HEK293 (cell line): Measurements from ENCODE around the gene STBD1.

ENCODE experiments used
- KLF9 ChIP-seq: fragments of 450-650 bp; formaldehyde crosslinking; IDR thresholded peaks from 2 replicates; pipeline ENCODE4 v1.5.1; 2016; ENCODE audit warnings: missing biosample characterization, missing genetic modification characterization, low read depth
- ZBTB21 ChIP-seq: fragments of 450-650 bp; formaldehyde crosslinking; IDR thresholded peaks from 2 replicates; pipeline ENCODE4 v1.5.1; 2017; ENCODE audit warnings: missing biosample characterization, missing genetic modification characterization
- ZNF133 ChIP-seq: fragments of 450-650 bp; formaldehyde crosslinking; IDR thresholded peaks from 2 replicates; pipeline ENCODE4 v1.5.1; 2016; ENCODE audit warnings: missing biosample characterization, missing genetic modification characterization
- ZNF416 ChIP-seq: fragments of 450-650 bp; formaldehyde crosslinking; IDR thresholded peaks from 2 replicates; pipeline ENCODE4 v1.5.1; 2016; ENCODE audit warnings: missing biosample characterization, missing genetic modification characterization
- ZNF621 ChIP-seq: fragments of 450-650 bp; formaldehyde crosslinking; IDR thresholded peaks from 2 replicates; pipeline ENCODE4 v1.5.1; 2017; ENCODE audit warnings: missing biosample characterization, missing genetic modification characterization
- TF ChIP-seq, protein P1 (sequence below): fragments of 450-650 bp; formaldehyde crosslinking; IDR thresholded peaks from 2 replicates; pipeline ENCODE4 v1.5.1; 2016; ENCODE audit warnings: missing biosample characterization, missing genetic modification characterization
- TF ChIP-seq, protein P2 (sequence below): fragments of 450-650 bp; formaldehyde crosslinking; IDR thresholded peaks from 2 replicates; pipeline ENCODE4 v1.5.1; 2016; ENCODE audit warnings: missing biosample characterization, missing genetic modification characterization

DNA sequence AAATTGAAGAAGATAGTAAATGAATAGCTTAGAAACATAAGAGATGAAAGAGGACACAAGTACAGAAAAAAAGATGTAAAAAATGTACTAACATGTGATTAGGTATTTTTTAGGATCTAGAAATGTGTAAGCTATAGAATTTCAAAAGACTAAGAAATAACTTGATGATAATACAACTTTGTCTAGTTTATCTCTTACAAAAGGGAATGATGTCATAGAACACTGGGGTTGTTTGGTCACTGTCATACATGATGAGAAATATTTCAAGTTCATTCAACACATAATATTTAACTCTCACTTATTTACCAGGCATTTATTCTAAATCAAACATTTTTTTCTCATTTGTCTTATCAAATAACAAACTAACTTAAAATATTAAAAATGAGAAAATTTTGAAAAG, 18.5 kb downstream of the STBD1 start:
- TF ChIP-seq, protein P1, sequence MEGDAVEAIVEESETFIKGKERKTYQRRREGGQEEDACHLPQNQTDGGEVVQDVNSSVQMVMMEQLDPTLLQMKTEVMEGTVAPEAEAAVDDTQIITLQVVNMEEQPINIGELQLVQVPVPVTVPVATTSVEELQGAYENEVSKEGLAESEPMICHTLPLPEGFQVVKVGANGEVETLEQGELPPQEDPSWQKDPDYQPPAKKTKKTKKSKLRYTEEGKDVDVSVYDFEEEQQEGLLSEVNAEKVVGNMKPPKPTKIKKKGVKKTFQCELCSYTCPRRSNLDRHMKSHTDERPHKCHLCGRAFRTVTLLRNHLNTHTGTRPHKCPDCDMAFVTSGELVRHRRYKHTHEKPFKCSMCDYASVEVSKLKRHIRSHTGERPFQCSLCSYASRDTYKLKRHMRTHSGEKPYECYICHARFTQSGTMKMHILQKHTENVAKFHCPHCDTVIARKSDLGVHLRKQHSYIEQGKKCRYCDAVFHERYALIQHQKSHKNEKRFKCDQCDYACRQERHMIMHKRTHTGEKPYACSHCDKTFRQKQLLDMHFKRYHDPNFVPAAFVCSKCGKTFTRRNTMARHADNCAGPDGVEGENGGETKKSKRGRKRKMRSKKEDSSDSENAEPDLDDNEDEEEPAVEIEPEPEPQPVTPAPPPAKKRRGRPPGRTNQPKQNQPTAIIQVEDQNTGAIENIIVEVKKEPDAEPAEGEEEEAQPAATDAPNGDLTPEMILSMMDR (tag by site-specific recombination) = no peak
- TF ChIP-seq, protein P2, sequence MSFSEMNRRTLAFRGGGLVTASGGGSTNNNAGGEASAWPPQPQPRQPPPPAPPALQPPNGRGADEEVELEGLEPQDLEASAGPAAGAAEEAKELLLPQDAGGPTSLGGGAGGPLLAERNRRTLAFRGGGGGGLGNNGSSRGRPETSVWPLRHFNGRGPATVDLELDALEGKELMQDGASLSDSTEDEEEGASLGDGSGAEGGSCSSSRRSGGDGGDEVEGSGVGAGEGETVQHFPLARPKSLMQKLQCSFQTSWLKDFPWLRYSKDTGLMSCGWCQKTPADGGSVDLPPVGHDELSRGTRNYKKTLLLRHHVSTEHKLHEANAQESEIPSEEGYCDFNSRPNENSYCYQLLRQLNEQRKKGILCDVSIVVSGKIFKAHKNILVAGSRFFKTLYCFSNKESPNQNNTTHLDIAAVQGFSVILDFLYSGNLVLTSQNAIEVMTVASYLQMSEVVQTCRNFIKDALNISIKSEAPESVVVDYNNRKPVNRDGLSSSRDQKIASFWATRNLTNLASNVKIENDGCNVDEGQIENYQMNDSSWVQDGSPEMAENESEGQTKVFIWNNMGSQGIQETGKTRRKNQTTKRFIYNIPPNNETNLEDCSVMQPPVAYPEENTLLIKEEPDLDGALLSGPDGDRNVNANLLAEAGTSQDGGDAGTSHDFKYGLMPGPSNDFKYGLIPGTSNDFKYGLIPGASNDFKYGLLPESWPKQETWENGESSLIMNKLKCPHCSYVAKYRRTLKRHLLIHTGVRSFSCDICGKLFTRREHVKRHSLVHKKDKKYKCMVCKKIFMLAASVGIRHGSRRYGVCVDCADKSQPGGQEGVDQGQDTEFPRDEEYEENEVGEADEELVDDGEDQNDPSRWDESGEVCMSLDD = no peak
- TF ChIP-seq ZNF133 (tag by site-specific recombination) = no peak
- no peak for TF ChIP-seq KLF9 (tag by site-specific recombination)
- no peak for TF ChIP-seq ZNF416 (tag by site-specific recombination)
- TF ChIP-seq ZNF621 (tag by site-specific recombination) = no peak
- TF ChIP-seq ZBTB21 (tag by site-specific recombination) = no peak
